Measurements from ENCODE around the gene PIP4K2A.

PIP4K2A gene

GRCh38 chr10:22589851-22590514 is 124.4 kb downstream of the PIP4K2A start:
- no peak for DNase-seq

DNA sequence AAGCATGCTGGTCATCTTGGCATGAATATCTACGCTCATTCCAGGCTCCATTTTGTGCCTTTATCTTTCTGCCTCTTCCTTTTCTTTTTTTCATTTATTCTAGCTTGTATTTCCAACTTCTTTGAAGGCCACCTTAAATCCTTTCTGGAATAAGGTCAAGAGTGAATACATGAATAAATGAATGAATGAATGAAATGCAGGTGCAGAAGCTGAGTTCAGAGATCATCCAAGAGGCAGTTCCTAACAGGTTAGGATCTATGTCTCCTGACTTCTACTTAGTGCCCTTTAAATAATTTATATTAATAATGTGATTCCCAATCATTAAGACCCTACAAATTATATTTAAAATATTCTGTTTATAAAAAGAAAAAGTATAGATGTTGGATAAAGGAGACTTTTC is 125.9 kb downstream of the PIP4K2A start:
- DNase-seq, result no peak

DNA sequence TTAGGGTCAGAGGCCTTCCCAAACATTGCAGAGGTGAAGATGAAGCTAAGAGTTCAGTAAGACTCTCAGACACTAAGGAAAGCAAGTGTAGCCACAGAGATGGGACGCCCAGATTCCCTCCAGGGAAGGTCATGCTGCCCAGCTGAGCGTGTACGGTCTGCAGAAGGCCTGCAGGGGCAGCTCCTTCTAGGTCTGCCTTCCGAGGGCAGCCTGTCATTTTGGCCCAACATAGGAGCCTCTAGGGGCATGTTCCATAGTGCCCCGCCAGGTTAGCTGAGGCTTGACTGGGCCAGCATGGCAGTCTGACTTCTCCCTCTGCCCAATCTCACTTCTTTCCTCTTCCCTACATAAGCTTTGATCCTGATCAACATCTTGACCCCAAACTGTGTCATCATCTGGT is 130.7 kb downstream of the PIP4K2A start:
- DNase-seq, result no peak

- no peak for DNase-seq
Measured at GRCh38 chr10:22581461-22581860, 132.9 kb downstream of the PIP4K2A start.

DNA sequence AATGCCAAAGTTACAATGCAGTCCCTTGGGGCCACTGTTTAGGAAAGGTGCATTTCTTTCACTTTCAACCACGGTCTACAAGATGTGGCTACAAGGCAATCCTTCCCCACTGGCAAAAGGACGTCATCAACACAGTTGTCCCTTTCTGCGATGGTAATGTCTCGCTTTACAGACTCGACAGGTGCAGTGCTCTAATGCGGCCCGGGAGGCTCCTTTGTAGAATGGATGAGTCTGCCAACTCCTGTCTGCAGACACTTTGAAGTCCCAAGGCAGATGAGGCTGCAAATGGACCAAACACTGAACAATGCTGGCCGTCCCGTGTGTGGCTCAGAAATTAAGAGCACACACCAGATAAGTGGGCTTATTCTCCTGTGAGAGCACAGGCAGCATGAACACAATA is 133.7 kb downstream of the PIP4K2A start:
- DNase-seq, result no peak

GRCh38 chr10:22579826-22580225 is 134.6 kb downstream of the PIP4K2A start:
- no peak for DNase-seq

- DNase-seq, result no peak
Measured at GRCh38 chr10:22573820-22574569, 140.4 kb downstream of the PIP4K2A start.

GRCh38 chr10:22570733-22571430 is 143.5 kb downstream of the PIP4K2A start:
- DNase-seq, result no peak

- no peak for DNase-seq
Measured at GRCh38 chr10:22570234-22570633, 144.1 kb downstream of the PIP4K2A start.

- no peak for DNase-seq
Measured at GRCh38 chr10:22568928-22569327, 145.4 kb downstream of the PIP4K2A start.

GRCh38 chr10:22564060-22564459 is 150.3 kb downstream of the PIP4K2A start:
- no peak for DNase-seq

DNA sequence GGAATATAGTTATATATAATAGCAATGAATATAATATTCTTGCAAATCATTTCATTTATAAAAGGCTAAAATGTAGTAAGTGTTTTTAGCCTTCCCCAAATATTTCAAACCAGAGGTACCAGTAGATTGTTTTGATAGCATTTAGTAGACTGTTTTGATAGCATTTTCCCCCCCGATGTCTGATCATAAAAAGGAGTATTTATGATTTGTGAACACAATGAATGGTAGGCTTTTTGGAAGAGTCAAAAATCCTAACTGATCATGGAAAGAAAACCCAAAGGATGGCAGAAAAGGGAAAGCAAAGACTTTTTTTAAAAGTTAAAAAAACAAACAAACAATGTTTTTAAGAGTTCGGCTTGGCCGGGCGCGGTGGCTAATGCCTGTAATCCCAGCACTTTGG is 152.5 kb downstream of the PIP4K2A start:
- DNase-seq, result no peak

- no peak for DNase-seq
Measured at GRCh38 chr10:22560913-22561239, 153.5 kb downstream of the PIP4K2A start.

- no peak for DNase-seq
Measured at GRCh38 chr10:22560096-22560912, 154.1 kb downstream of the PIP4K2A start.

DNA sequence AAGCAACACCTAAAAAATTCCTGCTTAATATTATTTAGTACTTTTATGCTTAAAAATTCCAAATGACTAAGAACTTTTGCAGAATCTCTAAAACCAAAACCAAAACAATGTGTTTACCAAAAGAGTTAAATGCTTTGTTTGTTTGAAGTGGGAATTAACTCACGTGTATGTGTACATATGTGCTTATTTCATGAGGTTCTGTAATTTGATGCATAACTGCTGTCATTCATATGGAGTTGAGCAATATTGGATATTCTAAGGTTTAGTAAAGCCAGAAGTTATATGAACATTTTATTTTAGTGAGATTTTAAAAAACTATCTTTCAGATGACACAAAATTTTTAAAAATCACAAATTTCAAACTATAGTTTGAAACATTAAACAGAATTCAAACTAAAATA is 157.1 kb downstream of the PIP4K2A start:
- DNase-seq, result no peak

DNA sequence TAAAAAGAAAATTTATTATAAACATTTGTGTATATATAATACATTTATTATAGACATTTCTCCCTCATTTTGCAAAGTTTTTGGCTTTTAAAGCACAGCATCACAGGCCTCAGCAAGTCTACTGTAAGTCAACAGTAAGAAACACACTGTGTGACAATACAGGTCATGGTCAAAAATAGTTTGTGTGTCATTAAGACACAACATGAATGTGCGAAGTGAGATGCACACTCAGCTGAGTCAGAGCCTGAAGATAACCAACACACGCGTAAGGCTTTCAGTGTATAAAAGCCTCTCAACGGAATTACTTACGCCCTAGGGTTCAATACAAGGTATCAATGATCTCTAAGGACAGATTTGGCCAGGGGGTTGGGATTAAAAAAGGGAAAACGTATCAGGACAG is 157.6 kb downstream of the PIP4K2A start:
- DNase-seq, result no peak

- no peak for DNase-seq
Measured at GRCh38 chr10:22554461-22555182, 159.8 kb downstream of the PIP4K2A start.

- DNase-seq, result no peak
Measured at GRCh38 chr10:22553452-22553995, 160.9 kb downstream of the PIP4K2A start.

DNA sequence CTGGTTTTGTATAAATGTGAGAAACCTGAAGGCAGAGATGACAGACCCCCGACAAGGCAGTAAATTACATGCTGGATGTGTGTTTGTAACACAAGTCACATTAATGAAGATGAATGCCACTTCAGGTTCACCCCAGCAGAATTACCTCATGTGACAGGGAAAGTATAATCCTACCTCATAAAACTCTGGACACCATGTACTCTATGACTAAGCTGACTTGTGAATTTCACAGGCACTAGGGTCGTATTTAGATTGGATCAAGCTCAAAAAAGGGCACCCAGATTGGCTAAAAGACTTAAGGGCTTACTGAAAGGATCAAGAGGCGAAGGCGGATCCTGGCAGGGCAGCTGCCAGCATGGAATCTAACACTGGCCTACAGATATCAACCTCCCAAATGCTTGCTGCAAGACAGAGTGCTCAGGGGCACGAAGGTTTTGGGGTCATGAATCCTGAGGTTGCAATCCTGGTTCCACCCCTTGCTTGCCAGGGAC is 161.4 kb downstream of the PIP4K2A start:
- no peak for DNase-seq

- no peak for DNase-seq
Measured at GRCh38 chr10:22551681-22552365, 162.6 kb downstream of the PIP4K2A start.

GRCh38 chr10:22550732-22551131 is 163.6 kb downstream of the PIP4K2A start:
- peak; percentile 57 for DNase-seq
